Measurements from ENCODE around the gene FMNL2.

The FMNL2 gene

DNA sequence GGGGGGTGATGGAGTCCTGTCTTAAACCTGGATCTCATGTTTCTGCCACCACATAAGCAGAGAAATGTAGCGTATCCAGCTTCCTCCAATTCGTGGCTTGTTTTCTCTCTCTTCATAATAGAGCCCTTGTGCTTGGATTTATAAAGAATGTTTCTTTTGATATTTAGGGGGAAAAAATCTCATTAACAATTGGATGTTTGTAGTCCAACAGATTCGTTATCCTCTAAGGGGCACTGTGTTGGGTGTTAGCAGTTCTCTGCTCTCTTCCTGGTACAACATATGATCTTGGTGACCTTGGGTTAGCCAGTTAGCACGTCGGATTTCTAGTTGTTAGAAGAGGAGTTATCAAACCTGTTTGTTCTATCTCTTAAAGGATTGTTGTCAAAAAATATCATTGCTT is 127.8 kb downstream of the FMNL2 start:
- peak overlapping the region; percentile 10; the same call in 1 of the 2 replicates for H3K27ac ChIP-seq
- TF ChIP-seq, protein P1, sequence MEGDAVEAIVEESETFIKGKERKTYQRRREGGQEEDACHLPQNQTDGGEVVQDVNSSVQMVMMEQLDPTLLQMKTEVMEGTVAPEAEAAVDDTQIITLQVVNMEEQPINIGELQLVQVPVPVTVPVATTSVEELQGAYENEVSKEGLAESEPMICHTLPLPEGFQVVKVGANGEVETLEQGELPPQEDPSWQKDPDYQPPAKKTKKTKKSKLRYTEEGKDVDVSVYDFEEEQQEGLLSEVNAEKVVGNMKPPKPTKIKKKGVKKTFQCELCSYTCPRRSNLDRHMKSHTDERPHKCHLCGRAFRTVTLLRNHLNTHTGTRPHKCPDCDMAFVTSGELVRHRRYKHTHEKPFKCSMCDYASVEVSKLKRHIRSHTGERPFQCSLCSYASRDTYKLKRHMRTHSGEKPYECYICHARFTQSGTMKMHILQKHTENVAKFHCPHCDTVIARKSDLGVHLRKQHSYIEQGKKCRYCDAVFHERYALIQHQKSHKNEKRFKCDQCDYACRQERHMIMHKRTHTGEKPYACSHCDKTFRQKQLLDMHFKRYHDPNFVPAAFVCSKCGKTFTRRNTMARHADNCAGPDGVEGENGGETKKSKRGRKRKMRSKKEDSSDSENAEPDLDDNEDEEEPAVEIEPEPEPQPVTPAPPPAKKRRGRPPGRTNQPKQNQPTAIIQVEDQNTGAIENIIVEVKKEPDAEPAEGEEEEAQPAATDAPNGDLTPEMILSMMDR (IDR thresholded peaks at IDR 0.05; ENCODE audit: low read depth, low read length) = no peak
- H3K9me3 ChIP-seq (ENCODE audit: severe bottlenecking) = no peaks in the 10 kb centered on the region
- H3K4me3 ChIP-seq (ENCODE audit: low read depth, low read length) = no peak overlapping the region
- no peaks in the 10 kb centered on the region for H3K36me3 ChIP-seq
- DNase-seq = no peak
- no peaks in the 10 kb centered on the region for H3K27me3 ChIP-seq (ENCODE audit: insufficient read depth, low read depth, severe bottlenecking)

DNA sequence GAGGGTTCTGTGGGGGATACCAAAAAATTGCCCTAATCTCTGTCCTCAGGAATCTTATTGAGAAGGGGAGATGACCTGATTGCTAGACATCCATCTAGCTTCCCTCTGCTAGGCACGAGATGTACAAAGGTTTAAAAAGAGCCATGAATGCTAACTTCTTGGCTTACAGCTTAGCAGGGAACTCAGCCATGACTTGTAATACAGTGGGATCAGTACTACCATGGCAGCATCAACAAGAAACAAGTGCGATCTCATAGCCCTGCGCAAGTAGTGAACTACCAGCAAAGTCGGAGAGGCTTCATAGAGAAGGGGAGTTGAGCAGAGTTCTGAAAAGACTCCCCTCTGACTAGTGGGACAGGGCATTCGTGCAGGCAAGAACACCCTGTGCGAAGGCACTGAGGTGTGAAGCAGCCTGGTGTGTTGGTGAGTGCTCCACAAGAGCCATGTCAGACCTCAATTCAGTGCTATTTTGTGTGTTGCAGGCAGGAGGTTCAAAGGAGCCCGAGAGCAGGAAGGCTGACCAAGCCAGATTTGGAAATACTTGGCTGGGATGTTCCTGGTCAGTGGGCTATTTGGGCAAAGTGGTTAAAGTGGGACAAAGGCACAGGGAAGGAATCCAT is 130.0 kb downstream of the FMNL2 start:
- H3K9me3 ChIP-seq (ENCODE audit: severe bottlenecking) = no peaks in the 10 kb centered on the region
- TF ChIP-seq, protein P1 (IDR thresholded peaks at IDR 0.05; ENCODE audit: low read depth, low read length) = no peak
- peak overlapping the region; percentile 77 for H3K27ac ChIP-seq
- H3K36me3 ChIP-seq = no peaks in the 10 kb centered on the region
- H3K4me3 ChIP-seq (ENCODE audit: low read depth, low read length) = peak overlapping the region; percentile 28
- peak; percentile 19 for DNase-seq
- no peaks in the 10 kb centered on the region for H3K27me3 ChIP-seq (ENCODE audit: insufficient read depth, low read depth, severe bottlenecking)

- H3K36me3 ChIP-seq = no peaks in the 10 kb centered on the region
- peak; percentile 70 for DNase-seq
- TF ChIP-seq, protein P1 (IDR thresholded peaks at IDR 0.05; ENCODE audit: low read depth, low read length) = no peak
- H3K9me3 ChIP-seq (ENCODE audit: severe bottlenecking) = no peaks in the 10 kb centered on the region
- no peaks in the 10 kb centered on the region for H3K27me3 ChIP-seq (ENCODE audit: insufficient read depth, low read depth, severe bottlenecking)
- peak overlapping the region; percentile 28; the same call in 1 of the 2 replicates for H3K4me3 ChIP-seq (ENCODE audit: low read depth, low read length)
- peak overlapping the region; percentile 77 for H3K27ac ChIP-seq
Measured at GRCh38 chr2:152465541-152465940, 130.6 kb downstream of the FMNL2 start.

GRCh38 chr2:152466041-152466440 is 131.1 kb downstream of the FMNL2 start:
- no peak overlapping the region for H3K4me3 ChIP-seq (ENCODE audit: low read depth, low read length)
- no peaks in the 10 kb centered on the region for H3K27me3 ChIP-seq (ENCODE audit: insufficient read depth, low read depth, severe bottlenecking)
- no peak for DNase-seq
- H3K27ac ChIP-seq = peak overlapping the region; percentile 77
- TF ChIP-seq, protein P1 (IDR thresholded peaks at IDR 0.05; ENCODE audit: low read depth, low read length) = no peak
- no peaks in the 10 kb centered on the region for H3K36me3 ChIP-seq
- H3K9me3 ChIP-seq (ENCODE audit: severe bottlenecking) = no peaks in the 10 kb centered on the region

- TF ChIP-seq, protein P1 (IDR thresholded peaks at IDR 0.05; ENCODE audit: low read depth, low read length) = no peak
- no peaks in the 10 kb centered on the region for H3K9me3 ChIP-seq (ENCODE audit: severe bottlenecking)
- H3K27me3 ChIP-seq (ENCODE audit: insufficient read depth, low read depth, severe bottlenecking) = no peaks in the 10 kb centered on the region
- no peak overlapping the region for H3K4me3 ChIP-seq (ENCODE audit: low read depth, low read length)
- H3K36me3 ChIP-seq = no peaks in the 10 kb centered on the region
- no peak overlapping the region for H3K27ac ChIP-seq
- no peak for DNase-seq
Measured at GRCh38 chr2:152466980-152467676, 132.2 kb downstream of the FMNL2 start.
